ENCODE data around the gene USP6NL. TPM values are rescaled to one million over a fixed set of nuclear protein-coding genes. Genes with fewer than 3 reads are reported as not detected.
A peak's percentile ranks its signal among the peaks of the same experiment; 100 is the strongest.

The USP6NL gene
- total and polyA plus RNA-seq, 10 of the 15 experiments (the other 5 are each of a cell fraction or from before 2014, with no cell fraction given), result 4.0 to 27.7 (median 18.2) TPM

DNA sequence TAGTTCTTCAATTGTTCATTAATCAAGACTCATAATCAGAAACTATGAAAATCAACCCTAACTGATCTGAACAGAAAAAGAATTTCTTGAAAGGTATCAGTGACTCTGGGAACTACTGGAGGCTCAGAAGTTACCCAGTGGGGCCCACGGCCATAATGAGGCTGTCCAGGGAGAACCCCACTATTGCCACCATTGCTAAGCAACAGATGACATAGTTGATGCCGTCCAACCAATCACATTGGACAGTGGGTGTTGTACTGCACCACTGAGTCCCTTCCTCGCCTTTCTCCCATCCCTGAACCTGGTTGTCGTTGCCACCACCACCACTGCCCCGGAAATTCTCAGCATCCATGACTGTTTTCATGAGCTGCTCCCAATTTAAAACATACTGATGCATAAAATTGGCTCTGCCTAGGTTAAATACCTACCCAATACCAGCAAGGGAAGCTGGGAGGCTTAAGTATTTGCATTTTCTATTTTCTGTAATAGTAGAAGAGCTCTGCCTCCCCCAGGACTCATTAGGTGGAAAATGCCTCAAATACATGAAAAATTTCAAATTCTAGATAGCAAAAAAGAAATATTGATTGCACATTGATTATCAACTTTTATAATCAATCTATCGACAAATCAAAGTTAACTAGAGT is 26.7 kb upstream of the USP6NL start (continued):
- TF ChIP-seq, protein P1, sequence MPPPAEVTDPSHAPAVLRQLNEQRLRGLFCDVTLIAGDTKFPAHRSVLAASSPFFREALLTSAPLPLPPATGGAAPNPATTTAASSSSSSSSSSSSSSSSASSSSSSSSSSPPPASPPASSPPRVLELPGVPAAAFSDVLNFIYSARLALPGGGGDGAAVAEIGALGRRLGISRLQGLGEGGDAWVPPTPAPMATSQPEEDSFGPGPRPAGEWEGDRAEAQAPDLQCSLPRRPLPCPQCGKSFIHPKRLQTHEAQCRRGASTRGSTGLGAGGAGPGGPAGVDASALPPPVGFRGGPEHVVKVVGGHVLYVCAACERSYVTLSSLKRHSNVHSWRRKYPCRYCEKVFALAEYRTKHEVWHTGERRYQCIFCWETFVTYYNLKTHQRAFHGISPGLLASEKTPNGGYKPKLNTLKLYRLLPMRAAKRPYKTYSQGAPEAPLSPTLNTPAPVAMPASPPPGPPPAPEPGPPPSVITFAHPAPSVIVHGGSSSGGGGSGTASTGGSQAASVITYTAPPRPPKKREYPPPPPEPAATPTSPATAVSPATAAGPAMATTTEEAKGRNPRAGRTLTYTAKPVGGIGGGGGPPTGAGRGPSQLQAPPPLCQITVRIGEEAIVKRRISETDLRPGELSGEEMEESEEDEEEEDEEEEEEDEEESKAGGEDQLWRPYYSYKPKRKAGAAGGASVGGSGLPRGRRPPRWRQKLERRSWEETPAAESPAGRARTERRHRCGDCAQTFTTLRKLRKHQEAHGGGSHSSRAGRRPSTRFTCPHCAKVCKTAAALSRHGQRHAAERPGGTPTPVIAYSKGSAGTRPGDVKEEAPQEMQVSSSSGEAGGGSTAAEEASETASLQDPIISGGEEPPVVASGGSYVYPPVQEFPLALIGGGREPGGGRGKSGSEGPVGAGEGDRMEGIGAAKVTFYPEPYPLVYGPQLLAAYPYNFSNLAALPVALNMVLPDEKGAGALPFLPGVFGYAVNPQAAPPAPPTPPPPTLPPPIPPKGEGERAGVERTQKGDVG (CRISPR knock-in tag; IDR thresholded peaks at IDR 0.05), result no peak
- TF ChIP-seq, protein P2, sequence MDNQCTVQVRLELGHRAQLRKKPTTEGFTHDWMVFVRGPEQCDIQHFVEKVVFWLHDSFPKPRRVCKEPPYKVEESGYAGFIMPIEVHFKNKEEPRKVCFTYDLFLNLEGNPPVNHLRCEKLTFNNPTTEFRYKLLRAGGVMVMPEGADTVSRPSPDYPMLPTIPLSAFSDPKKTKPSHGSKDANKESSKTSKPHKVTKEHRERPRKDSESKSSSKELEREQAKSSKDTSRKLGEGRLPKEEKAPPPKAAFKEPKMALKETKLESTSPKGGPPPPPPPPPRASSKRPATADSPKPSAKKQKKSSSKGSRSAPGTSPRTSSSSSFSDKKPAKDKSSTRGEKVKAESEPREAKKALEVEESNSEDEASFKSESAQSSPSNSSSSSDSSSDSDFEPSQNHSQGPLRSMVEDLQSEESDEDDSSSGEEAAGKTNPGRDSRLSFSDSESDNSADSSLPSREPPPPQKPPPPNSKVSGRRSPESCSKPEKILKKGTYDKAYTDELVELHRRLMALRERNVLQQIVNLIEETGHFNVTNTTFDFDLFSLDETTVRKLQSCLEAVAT (IDR thresholded peaks at IDR 0.05), result no peak
- TF ChIP-seq EGR1 (IDR thresholded peaks at IDR 0.05; ENCODE audit: borderline replicate concordance in 1 of 2, low read depth in 2 of 2, low read length in 2 of 2), result no peak
- TF ChIP-seq NFYB (IDR thresholded peaks at IDR 0.05; ENCODE audit: insufficient read depth, low read depth, low read length), result peak; percentile 74

DNA sequence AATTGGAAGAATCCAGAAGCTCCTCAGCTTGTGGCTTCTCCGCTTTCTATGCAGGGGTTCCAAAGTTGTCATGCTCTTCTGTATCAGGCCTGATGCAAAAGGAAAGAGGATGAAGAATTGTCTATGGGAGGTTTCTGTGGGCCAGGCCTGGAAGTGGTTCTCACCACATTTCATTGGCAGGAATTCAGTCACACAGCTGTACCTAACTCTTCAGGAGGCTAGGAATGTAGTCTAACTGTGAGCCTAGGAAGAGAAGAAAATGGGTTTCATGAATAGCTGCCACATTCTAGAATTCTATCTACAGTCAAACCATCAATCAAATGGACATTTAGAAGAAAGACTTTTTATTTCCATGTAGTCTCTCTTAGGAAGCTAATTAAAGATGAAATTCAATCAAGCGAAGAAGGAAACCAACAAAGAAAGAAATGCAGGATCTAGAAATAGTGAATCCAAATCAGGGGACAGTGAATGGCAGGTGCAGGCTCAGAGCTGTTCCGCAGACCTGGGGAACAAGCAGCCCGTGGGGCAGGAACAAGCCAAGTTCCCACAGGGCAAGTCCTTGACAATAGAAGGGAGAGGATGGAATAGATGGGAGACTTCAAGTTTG is 25.4 kb upstream of the USP6NL start:
- H3K79me2 ChIP-seq (ENCODE audit: control insufficient read depth, insufficient read depth, low read length), result no peaks in the 10 kb centered on the region
- CTCF ChIA-PET, result no interaction called here
- no TSS peak for BruUV-seq (replicated peaks)
- peaks cover 11% of the 10 kb centered on the region for H3K4me1 ChIP-seq (ENCODE audit: control insufficient read depth, insufficient read depth, low read length)
- no peaks in the 10 kb centered on the region for H3K9me3 ChIP-seq (replicated peaks; ENCODE audit: control insufficient read depth, insufficient read depth, low read length)
- WGBS (ENCODE audit: insufficient coverage, insufficient replicate concordance, low lambda C conversion rate, missing lambda C conversion rate), result 87% methylated on average over 4 of the region's 4 CpGs
- no peak for TF ChIP-seq FOXM1 (IDR thresholded peaks at IDR 0.05; ENCODE audit: low read depth, low read length)
- no peak for TF ChIP-seq PAX5 (IDR thresholded peaks at IDR 0.05; ENCODE audit: borderline replicate concordance, low read depth, low read length)
- no peak for TF ChIP-seq ZNF217 (IDR thresholded peaks at IDR 0.05)
- no peak for TF ChIP-seq BMI1 (IDR thresholded peaks at IDR 0.05; ENCODE audit: borderline replicate concordance)
- TF ChIP-seq, protein P3, sequence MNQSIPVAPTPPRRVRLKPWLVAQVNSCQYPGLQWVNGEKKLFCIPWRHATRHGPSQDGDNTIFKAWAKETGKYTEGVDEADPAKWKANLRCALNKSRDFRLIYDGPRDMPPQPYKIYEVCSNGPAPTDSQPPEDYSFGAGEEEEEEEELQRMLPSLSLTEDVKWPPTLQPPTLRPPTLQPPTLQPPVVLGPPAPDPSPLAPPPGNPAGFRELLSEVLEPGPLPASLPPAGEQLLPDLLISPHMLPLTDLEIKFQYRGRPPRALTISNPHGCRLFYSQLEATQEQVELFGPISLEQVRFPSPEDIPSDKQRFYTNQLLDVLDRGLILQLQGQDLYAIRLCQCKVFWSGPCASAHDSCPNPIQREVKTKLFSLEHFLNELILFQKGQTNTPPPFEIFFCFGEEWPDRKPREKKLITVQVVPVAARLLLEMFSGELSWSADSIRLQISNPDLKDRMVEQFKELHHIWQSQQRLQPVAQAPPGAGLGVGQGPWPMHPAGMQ (IDR thresholded peaks at IDR 0.05; ENCODE audit: borderline replicate concordance), result no peak
- no peak for TF ChIP-seq POLR2AphosphoS5 (IDR thresholded peaks at IDR 0.05; ENCODE audit: low read length)
- TF ChIP-seq IRF4 (IDR thresholded peaks at IDR 0.05; ENCODE audit: low read depth, low read length), result no peak
- TF ChIP-seq, protein P4, sequence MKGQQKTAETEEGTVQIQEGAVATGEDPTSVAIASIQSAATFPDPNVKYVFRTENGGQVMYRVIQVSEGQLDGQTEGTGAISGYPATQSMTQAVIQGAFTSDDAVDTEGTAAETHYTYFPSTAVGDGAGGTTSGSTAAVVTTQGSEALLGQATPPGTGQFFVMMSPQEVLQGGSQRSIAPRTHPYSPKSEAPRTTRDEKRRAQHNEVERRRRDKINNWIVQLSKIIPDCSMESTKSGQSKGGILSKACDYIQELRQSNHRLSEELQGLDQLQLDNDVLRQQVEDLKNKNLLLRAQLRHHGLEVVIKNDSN (IDR thresholded peaks at IDR 0.05; ENCODE audit: borderline replicate concordance, extremely low read length, insufficient read depth, low read depth, low read length), result no peak
- H3K27me3 ChIP-seq (replicated peaks in 1 of 2; ENCODE audit: control insufficient read depth in 2 of 2, insufficient read depth in 2 of 2, low read length in 1 of 2), result no peaks in the 10 kb centered on the region
- SMC1A ChIA-PET (ENCODE audit: uncharacterized antibody, unreplicated experiment), result interaction anchor here (1.1 to 1.8 kb wide), 4 partner anchors 28 to 46 kb away, joined by 3 to 9 read pairs (median 4); no protein-coding TSS in a partner anchor
- H3K9ac ChIP-seq (ENCODE audit: control insufficient read depth, insufficient read depth, low read length), result no peak overlapping the region
- no peak overlapping the region for H3K4me3 ChIP-seq
- no peak overlapping the region for H3K27ac ChIP-seq (ENCODE audit: control insufficient read depth, insufficient read depth)
- no peak for FAIRE-seq
- RAD21 ChIA-PET (ENCODE audit: unreplicated experiment), result no interaction called here
- H3K36me3 ChIP-seq (ENCODE audit: control insufficient read depth in 2 of 2, insufficient read depth in 2 of 2, low read length in 1 of 2), result no peaks in the 10 kb centered on the region
- in situ Hi-C loops (cut with MboI) (no loop called here), intact Hi-C loops (cut with micrococcal nuclease; ENCODE audit: unreplicated experiment) (no loop called here)
- POLR2A ChIA-PET, result interaction anchor here (0.6 kb wide), 1 partner anchor 49 kb away, joined by 3 read pairs; no protein-coding TSS in a partner anchor
- ATAC-seq, result no peak
- DNase-seq (ENCODE audit: low read depth, low spot score), result no peak
- H4K20me1 ChIP-seq (ENCODE audit: control insufficient read depth, insufficient read depth), result no peaks in the 10 kb centered on the region
- no peak overlapping the region for H3K4me2 ChIP-seq (ENCODE audit: control insufficient read depth, insufficient read depth)
- H2AFZ ChIP-seq (ENCODE audit: control insufficient read depth, low read depth, low read length), result no peak overlapping the region

Data from GM12878 (cell line).